SU-DHL-6 (cell line): ENCODE data around the gene GPC3.

ENCODE experiments used
- H2AFZ ChIP-seq: fragments of 200-600 bp; sonication (generic); 2 replicates; pipeline ENCODE4 v1.6.1; 2014; ENCODE audit warnings: low read depth, mild to moderate bottlenecking, moderate library complexity, mixed read lengths, antibody characterized with exemption, low read length; ENCODE audit not compliant: severe bottlenecking
- H3F3A ChIP-seq: fragments of 200-600 bp; shearing (Covaris generic); 2 replicates; pipeline ENCODE4 v1.6.0; 2016; ENCODE audit warnings: antibody characterized with exemption, mild to moderate bottlenecking; ENCODE audit not compliant: insufficient read depth
- H3K27ac ChIP-seq: fragments of 200-600 bp; sonication (generic); 2 replicates; pipeline ENCODE4 v1.5.1; 2016; ENCODE audit warnings: low read depth, mild to moderate bottlenecking, low read length, moderate library complexity, mixed read lengths
- H3K27me3 ChIP-seq: fragments of 200-600 bp; sonication (generic), shearing (Covaris generic); 2 replicates; pipeline ENCODE4 v1.6.0; 2014; ENCODE audit warnings: mild to moderate bottlenecking, low read length
- H3K36me3 ChIP-seq: fragments of 200-600 bp; sonication (generic); 2 replicates; pipeline ENCODE4 v1.6.1; 2014; ENCODE audit warnings: mild to moderate bottlenecking, low read length, mixed read lengths
- H3K4me2 ChIP-seq: fragments of 300-600, 200-600 bp; shearing (Covaris generic), sonication (generic); 2 replicates; pipeline ENCODE4 v1.6.0; 2014; ENCODE audit warnings: low read length, low read depth, mild to moderate bottlenecking; ENCODE audit not compliant: poor library complexity, severe bottlenecking
- H3K4me3 ChIP-seq: fragments of 200-600 bp; sonication (generic); 2 replicates; pipeline ENCODE4 v1.5.1; 2014; ENCODE audit warnings: antibody characterized with exemption, low read length, mild to moderate bottlenecking, mixed read lengths; ENCODE audit not compliant: insufficient read depth, poor library complexity, severe bottlenecking
- H3K79me2 ChIP-seq: fragments of 200-600 bp; sonication (generic); 2 replicates; pipeline ENCODE4 v1.6.1; 2014; ENCODE audit warnings: mild to moderate bottlenecking, low read length, moderate library complexity; ENCODE audit not compliant: insufficient read depth
- H3K9ac ChIP-seq: fragments of 200-600 bp; sonication (generic); 2 replicates; pipeline ENCODE4 v1.7.0; 2014; ENCODE audit warnings: mild to moderate bottlenecking, low read length
- H3K9me2 ChIP-seq: fragments of 200-600 bp; sonication (generic); replicated peaks from 2 replicates; pipeline ENCODE4 v1.6.1; 2014; ENCODE audit warnings: low read length; ENCODE audit not compliant: insufficient read depth
- H3K9me3 ChIP-seq: fragments of 200-600 bp; sonication (generic); 2 replicates; pipeline ENCODE4 v1.6.1; 2014; ENCODE audit warnings: low read length, mixed read lengths; ENCODE audit not compliant: insufficient read depth
- H4K20me1 ChIP-seq: fragments of 200-600 bp; sonication (generic); 2 replicates; pipeline ENCODE4 v1.6.1; 2014; ENCODE audit warnings: low read depth, mild to moderate bottlenecking, antibody characterized with exemption, low read length, moderate library complexity, mixed read lengths
- CTCF ChIP-seq: fragments of 200-600 bp; sonication (generic); IDR thresholded peaks from one replicate; pipeline ENCODE4 v1.5.1; 2017; ENCODE audit warnings: antibody characterized with exemption, mild to moderate bottlenecking, low read length, moderate library complexity; ENCODE audit not compliant: insufficient read depth, poor library complexity, severe bottlenecking
- EZH2phosphoT487 ChIP-seq: fragments of 200-600 bp; sonication (generic), shearing (Covaris generic); conservative IDR thresholded peaks from 2 replicates; pipeline ENCODE4 v1.6.1; 2018; ENCODE audit warnings: mild to moderate bottlenecking, antibody characterized with exemption, low read length, moderate library complexity, mixed read lengths

GPC3 gene

GRCh38 chrX:133537142-133537541 is 448.3 kb downstream of the GPC3 start:
- Histone ChIP-seq H3K9me2 (no peaks in the 10 kb centered on the region), H3K27ac (no peak overlapping the region), H3K79me2 (no peaks in the 10 kb centered on the region), H3K4me2 (no peak overlapping the region), H2AFZ (no peak overlapping the region), H3K9me3 (no peaks in the 10 kb centered on the region), H4K20me1 (no peaks in the 10 kb centered on the region), H3K36me3 (no peaks in the 10 kb centered on the region), H3K27me3 (no peaks in the 10 kb centered on the region), H3F3A (no peaks in the 10 kb centered on the region), H3K4me3 (no peak overlapping the region), H3K9ac (no peak overlapping the region)
- TF ChIP-seq EZH2phosphoT487 = no peak
- no peak for TF ChIP-seq CTCF

DNA sequence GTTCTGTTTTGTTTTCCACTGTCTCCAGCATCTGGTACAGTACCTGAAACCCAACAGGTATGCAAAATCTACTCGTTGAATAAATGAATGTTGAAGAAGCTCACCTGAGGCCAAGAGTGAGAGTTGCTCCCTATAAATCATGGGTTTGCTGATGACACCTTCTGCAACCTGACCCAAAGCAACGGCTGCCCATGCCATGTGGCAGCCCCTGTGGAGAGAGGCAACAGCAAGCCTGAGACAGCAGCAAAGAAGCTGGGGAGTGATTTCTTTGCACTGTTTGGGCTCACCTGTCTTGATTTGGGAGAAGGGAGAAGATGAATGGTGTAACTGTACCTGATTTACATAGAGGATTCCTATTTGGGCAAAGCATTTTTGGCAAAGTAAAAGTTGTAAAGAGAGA is 450.3 kb downstream of the GPC3 start:
- H3K9me3 ChIP-seq = no peaks in the 10 kb centered on the region
- no peaks in the 10 kb centered on the region for H3K36me3 ChIP-seq
- no peaks in the 10 kb centered on the region for H3K79me2 ChIP-seq
- H3K9ac ChIP-seq = no peak overlapping the region
- H3K27ac ChIP-seq = no peak overlapping the region
- TF ChIP-seq CTCF = no peak
- TF ChIP-seq EZH2phosphoT487 = no peak
- H3K9me2 ChIP-seq = no peaks in the 10 kb centered on the region
- H4K20me1 ChIP-seq = no peaks in the 10 kb centered on the region
- no peak overlapping the region for H3K4me3 ChIP-seq
- no peaks in the 10 kb centered on the region for H3K27me3 ChIP-seq
- no peaks in the 10 kb centered on the region for H3F3A ChIP-seq
- H3K4me2 ChIP-seq = no peak overlapping the region
- no peak overlapping the region for H2AFZ ChIP-seq

- no peak overlapping the region for H2AFZ ChIP-seq
- no peaks in the 10 kb centered on the region for H3K9me2 ChIP-seq
- TF ChIP-seq CTCF (no peak), EZH2phosphoT487 (no peak)
These were observed 451.2 kb downstream of the GPC3 start for GRCh38 chrX:133534172-133534571.

GRCh38 chrX:133533249-133533648 is 452.1 kb downstream of the GPC3 start:
- Histone ChIP-seq H3K9me2 (no peaks in the 10 kb centered on the region), H3K36me3 (no peaks in the 10 kb centered on the region), H3K9me3 (no peaks in the 10 kb centered on the region), H3K27ac (no peak overlapping the region), H2AFZ (no peak overlapping the region), H3K79me2 (no peaks in the 10 kb centered on the region), H3K27me3 (no peaks in the 10 kb centered on the region), H3F3A (no peaks in the 10 kb centered on the region), H3K4me3 (no peak overlapping the region), H4K20me1 (no peaks in the 10 kb centered on the region), H3K9ac (no peak overlapping the region), H3K4me2 (no peak overlapping the region)
- TF ChIP-seq EZH2phosphoT487 (no peak), CTCF (no peak)

More at GRCh38 chrX:133534172-133534571, 451.2 kb downstream of the GPC3 start:
- H3K79me2 ChIP-seq = no peaks in the 10 kb centered on the region
- no peaks in the 10 kb centered on the region for H3F3A ChIP-seq
- no peaks in the 10 kb centered on the region for H3K36me3 ChIP-seq
- H3K27ac ChIP-seq = no peak overlapping the region
- H3K9ac ChIP-seq = no peak overlapping the region
- H3K9me3 ChIP-seq = no peaks in the 10 kb centered on the region
- H4K20me1 ChIP-seq = no peaks in the 10 kb centered on the region
- H3K27me3 ChIP-seq = no peaks in the 10 kb centered on the region
- H3K4me3 ChIP-seq = no peak overlapping the region
- H3K4me2 ChIP-seq = no peak overlapping the region
